IPS DF 19.7 (cell line): Measurements from ENCODE around the gene C1orf35.
"Not testable (repeated sequence)": the region's sequence is repeated elsewhere in the genome, so short reads cannot be mapped to it uniquely, and the experiment has no call there.

Experiments
- DNase-seq: peaks from one replicate; pipeline ENCODE4 v3.0.0-alpha.2; 2013; ENCODE audit warnings: low read depth, low spot score

C1orf35 gene

GRCh38 chr1:228142155-228142691 lies 39.1 kb upstream of the C1orf35 start:
- DNase-seq = no peak

- no peak for DNase-seq
These were observed 38.3 kb upstream of the C1orf35 start for GRCh38 chr1:228141226-228142044.

- DNase-seq = no peak
These were observed 37.6 kb upstream of the C1orf35 start for GRCh38 chr1:228140724-228141225.

GRCh38 chr1:228139931-228140723 lies 37.0 kb upstream of the C1orf35 start, which contains the start of gene GUK1:
GUK1 (plus strand) TSS chr1:228140279; CDS start chr1:228140303, 24 bp downstream.
- peak; percentile 92 for DNase-seq

DNA sequence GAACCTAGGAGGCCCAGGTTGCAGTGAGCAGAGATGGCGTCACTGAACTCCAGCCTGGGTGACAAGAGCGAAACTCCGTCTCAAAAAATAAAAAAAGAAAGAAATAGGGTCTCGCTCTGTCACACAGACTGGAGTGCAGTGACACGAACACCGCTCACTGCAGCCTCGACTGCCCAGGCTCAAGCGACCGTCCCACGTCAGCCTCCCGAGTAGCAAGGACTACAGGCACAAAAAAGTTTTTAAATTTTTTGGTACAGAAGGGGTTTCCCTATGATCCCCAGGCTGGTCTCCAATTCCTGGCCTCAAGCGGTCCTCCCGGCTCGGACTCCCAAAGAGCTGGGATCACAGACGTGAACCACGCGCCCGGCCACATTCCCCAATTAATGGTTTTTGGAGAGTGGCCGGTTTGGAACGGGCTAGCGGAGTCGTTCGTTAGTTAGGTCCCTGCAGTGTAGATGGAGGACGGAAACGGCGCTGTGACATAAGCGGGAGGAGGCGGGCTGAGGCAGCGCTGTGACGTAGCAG lies 36.3 kb upstream of the C1orf35 start:
- no peak for DNase-seq

DNA sequence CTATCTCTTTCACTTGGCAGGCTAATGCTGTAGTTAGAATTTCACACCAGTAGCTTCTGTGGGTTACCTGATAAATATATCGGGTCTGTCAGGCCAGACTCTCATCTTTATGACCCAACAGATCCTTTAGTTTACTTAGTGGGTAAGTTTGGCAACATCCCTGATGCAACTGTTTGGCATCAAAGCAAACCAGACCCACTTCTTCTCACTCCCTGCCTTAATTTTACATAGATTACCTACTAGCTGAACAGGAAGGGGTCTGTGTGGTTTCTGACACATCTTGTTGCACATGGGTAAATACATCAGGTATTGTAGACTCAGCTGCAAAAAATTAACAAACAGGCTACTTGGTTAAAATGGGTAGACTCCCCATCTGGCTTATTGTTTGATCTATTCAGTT lies 33.8 kb upstream of the C1orf35 start:
- no peak for DNase-seq

DNA sequence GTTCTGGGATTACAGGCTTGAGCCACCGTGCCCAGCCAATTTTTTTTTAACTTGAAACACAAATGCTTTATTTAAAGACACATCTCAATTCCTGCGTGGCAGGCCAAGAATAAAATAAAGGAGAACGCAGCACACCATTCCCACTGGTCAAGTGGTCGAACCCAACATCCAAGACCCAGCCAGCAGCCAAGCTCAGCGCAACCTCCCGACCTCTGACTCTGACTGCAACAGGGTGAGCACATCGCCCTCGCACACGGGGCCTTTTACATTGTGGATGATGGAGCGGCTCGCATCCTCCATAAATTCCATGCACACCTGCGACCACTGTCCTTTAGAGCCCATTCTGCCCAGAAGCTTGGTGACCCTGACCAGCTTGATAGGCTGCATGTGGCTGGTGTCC lies 31.5 kb upstream of the C1orf35 start:
- no peak for DNase-seq

GRCh38 chr1:228131766-228132165 lies 28.6 kb upstream of the C1orf35 start:
- no peak for DNase-seq

- no peak for DNase-seq
These were observed 22.1 kb upstream of the C1orf35 start for GRCh38 chr1:228125185-228125584.

DNA sequence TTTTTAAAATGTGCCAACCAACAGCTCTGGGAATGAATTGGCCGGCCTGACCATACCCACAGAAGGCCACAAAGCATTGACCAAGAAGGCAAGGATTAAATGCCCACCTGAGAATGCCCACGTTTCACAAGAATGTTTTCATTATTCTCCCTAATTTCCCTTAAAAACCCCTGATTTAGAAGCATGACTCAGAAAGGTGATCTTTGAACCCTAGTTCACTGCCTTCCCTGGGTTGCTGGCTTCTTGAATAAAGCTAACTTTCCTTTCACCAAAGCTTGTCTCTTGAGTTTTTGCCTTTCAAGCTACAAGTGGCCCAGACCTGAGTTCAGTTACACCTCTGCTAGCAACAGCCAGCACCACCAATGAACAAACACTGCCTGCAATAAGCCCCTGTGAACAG lies 20.4 kb upstream of the C1orf35 start:
- DNase-seq = no peak

GRCh38 chr1:228122921-228123441 lies 19.9 kb upstream of the C1orf35 start:
- no peak for DNase-seq

- no peak for DNase-seq
These were observed 17.8 kb upstream of the C1orf35 start for GRCh38 chr1:228120857-228121489.

- DNase-seq = no peak
These were observed 17.2 kb upstream of the C1orf35 start for GRCh38 chr1:228120351-228120750.

- no peak for DNase-seq
These were observed 14.9 kb upstream of the C1orf35 start for GRCh38 chr1:228118040-228118439.

- DNase-seq = no peak
These were observed 14.2 kb upstream of the C1orf35 start for GRCh38 chr1:228117335-228117734.

GRCh38 chr1:228114827-228115226 lies 11.7 kb upstream of the C1orf35 start:
- DNase-seq = no peak

DNA sequence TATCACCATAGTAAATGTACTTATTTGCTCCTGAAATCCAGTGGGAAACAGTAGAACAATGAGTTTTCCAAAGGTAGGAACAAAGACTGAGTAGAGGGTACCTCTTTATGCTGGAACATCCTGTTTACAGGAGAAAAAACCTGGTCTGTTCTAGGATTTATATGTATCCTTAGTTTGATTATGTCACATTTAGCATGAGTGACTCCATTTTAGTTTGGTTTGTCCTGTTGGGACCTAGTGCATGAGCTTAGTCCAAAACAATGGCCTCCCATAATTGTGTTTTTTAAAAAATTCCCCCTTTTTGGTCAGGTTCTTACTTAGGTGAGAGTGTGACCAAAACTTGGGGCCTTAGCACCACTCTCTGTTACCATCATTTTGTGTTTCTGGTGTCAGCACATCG lies 9.5 kb upstream of the C1orf35 start:
- DNase-seq = no peak

GRCh38 chr1:228112167-228112566 lies 9.0 kb upstream of the C1orf35 start:
- no peak for DNase-seq

DNA sequence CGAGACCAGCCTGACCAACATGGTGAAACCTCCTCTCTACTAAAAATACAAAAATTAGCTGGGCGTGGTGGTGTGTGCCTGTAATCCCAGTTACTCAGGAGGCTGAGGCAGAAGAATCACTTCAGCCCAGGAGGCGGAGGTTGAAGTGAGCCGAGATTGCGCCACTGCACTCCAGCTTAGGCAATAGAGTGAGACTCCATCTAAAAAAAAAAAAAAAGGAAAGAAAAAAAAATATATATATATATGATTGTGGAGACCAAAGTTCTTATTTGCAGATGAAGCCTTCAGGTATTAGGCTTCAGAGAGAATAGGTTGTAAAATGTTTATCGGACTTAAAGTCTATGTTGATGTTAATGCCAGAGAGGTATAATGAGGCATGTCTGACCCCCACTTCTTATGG lies 8.2 kb upstream of the C1orf35 start:
- DNase-seq = not testable (repeated sequence)

- DNase-seq = no peak
These were observed 7.4 kb upstream of the C1orf35 start for GRCh38 chr1:228110556-228110955.

- DNase-seq = no peak
These were observed 6.9 kb upstream of the C1orf35 start for GRCh38 chr1:228109962-228110488.
